HepG2 (cell line): ENCODE measurements around the gene TJP1. TPM values are rescaled to one million over a fixed set of nuclear protein-coding genes. Genes with fewer than 3 reads are reported as not detected.

Experiments
- ATAC-seq: fragments of 200-7000 bp; cut with Tn5 transposase; 3 replicates; pipeline ENCODE4 v1.9.1; 2020; ENCODE audit warnings: mild to moderate bottlenecking, moderate library complexity
- BruUV-seq: library from RNA; stranded (reverse); fragments of 400-500 nt; replicated peaks from 2 replicates; lab custom pipeline; 2021; lab: Mats Ljungman, UMichigan
- CTCF ChIA-PET: fragments of 300-600 bp; formaldehyde crosslinking; extraction: SDS; loops from one replicate; lab custom pipeline; 2021; ENCODE audit warnings: low total read pairs, inconsistent platforms, low intra/inter-chr PET ratio; lab: Yijun Ruan, JAX
- POLR2A ChIA-PET: fragments of 350-600 bp; sonication (Branson Sonifier 250); formaldehyde crosslinking; loops from one replicate; lab custom pipeline; 2020; ENCODE audit warnings: antibody characterized with exemption, inconsistent platforms; lab: Yijun Ruan, JAX
- DNase-seq: peaks from one replicate; pipeline ENCODE4 v3.0.0-alpha.2; 2015; ENCODE audit warnings: low spot score
- FAIRE-seq: peaks from 3 replicates; lab custom pipeline; 2011; peaks lifted over from hg19 to GRCh38; lab: Jason Lieb, UNC
- H2AFZ ChIP-seq: one replicate; pipeline ENCODE4 v1.6.1; 2011; ENCODE audit warnings: low read length, inconsistent platforms
- H3K27ac ChIP-seq: fragments of 300-600 bp; 3 replicates; pipeline ENCODE4 v1.8.0; 2011; ENCODE audit warnings: mixed run types, mild to moderate bottlenecking, mixed read lengths, low read length, inconsistent platforms; ENCODE audit not compliant: insufficient read depth; ENCODE audit errors: extremely low read length
- H3K27me3 ChIP-seq, 2 experiments: fragments of 200-600 bp in 1 of 2; 2 replicates in 1 of 2; 3 replicates in 1 of 2; pipeline versions ENCODE4 v1.6.0 to v1.8.0; 2011; ENCODE audit warnings: low read length in 2 of 2, mild to moderate bottlenecking in 2 of 2, moderate library complexity in 2 of 2, inconsistent platforms in 1 of 2; ENCODE audit not compliant: insufficient read depth in 2 of 2, control insufficient read depth in 1 of 2
- H3K36me3 ChIP-seq, 2 experiments: fragments of 200-600 bp in 1 of 2; replicated peaks in 1 of 2; 2 replicates in 1 of 2; 3 replicates in 1 of 2; pipeline versions ENCODE4 v1.5.1 to v1.8.0; 2011; ENCODE audit warnings: low read length in 2 of 2, inconsistent platforms in 1 of 2; ENCODE audit not compliant: insufficient read depth in 2 of 2, control insufficient read depth in 1 of 2
- H3K4me1 ChIP-seq: 2 replicates; pipeline ENCODE4 v1.5.1; 2012; ENCODE audit warnings: low read length, inconsistent platforms; ENCODE audit not compliant: insufficient read depth
- H3K4me2 ChIP-seq: 2 replicates; pipeline ENCODE4 v1.6.0; 2011; ENCODE audit warnings: low read depth, low read length, inconsistent platforms
- H3K4me3 ChIP-seq, 3 experiments: fragments of 200-600 bp in 1 of 3; sonication (generic), shearing (Covaris generic) in 1 of 3; replicated peaks in 1 of 3; 2 replicates each; pipeline ENCODE4 v1.5.1; 2011 to 2016; ENCODE audit warnings: low read length in 3 of 3, inconsistent platforms in 2 of 3, low read depth in 2 of 3, mild to moderate bottlenecking in 2 of 3, control low read depth in 1 of 3, mixed read lengths in 1 of 3; ENCODE audit not compliant: insufficient read depth in 1 of 3
- H3K79me2 ChIP-seq: one replicate; pipeline ENCODE4 v1.6.1; 2011; ENCODE audit warnings: low read length, inconsistent platforms; ENCODE audit not compliant: insufficient read depth
- H3K9ac ChIP-seq: 2 replicates; pipeline ENCODE4 v1.6.0; 2011; ENCODE audit warnings: mild to moderate bottlenecking, low read depth, low read length, inconsistent platforms; ENCODE audit not compliant: insufficient read depth
- H3K9me3 ChIP-seq: 2 replicates; pipeline ENCODE4 v1.5.1; 2012; ENCODE audit warnings: mild to moderate bottlenecking, low read length
- H4K20me1 ChIP-seq: 2 replicates; pipeline ENCODE4 v1.6.0; 2011; ENCODE audit warnings: inconsistent platforms, mild to moderate bottlenecking, low read length, moderate library complexity; ENCODE audit not compliant: insufficient read depth
- ASH2L ChIP-seq: fragments of 300-600, 200-600 bp; sonication (generic); IDR thresholded peaks from 2 replicates; pipeline ENCODE4 v1.7.0; 2017; ENCODE audit warnings: low read depth, mild to moderate bottlenecking, moderate library complexity, mixed read lengths, low read length; ENCODE audit not compliant: insufficient read length
- CEBPZ ChIP-seq: IDR thresholded peaks from 2 replicates; pipeline ENCODE4 v1.6.1; 2012; ENCODE audit warnings: low read length, improper control_type of control experiment
- FOXA1 ChIP-seq, 2 experiments: fragments of 450-650 bp in 1 of 2; sonication (generic) in 1 of 2; formaldehyde crosslinking in 1 of 2; IDR thresholded peaks; 2 replicates each; pipeline versions ENCODE4 v1.4.0 to v1.6.1; 2016 to 2020; ENCODE audit warnings: missing genetic modification reagents in 1 of 2
- HNRNPL ChIP-seq: fragments of 200-400 bp; formaldehyde crosslinking; IDR thresholded peaks from 2 replicates; pipeline ENCODE4 v1.6.1; 2017; ENCODE audit warnings: mild to moderate bottlenecking, low read depth, low read length
- IRF2 ChIP-seq: IDR thresholded peaks from 2 replicates; pipeline ENCODE4 v1.6.1; 2018; ENCODE audit warnings: missing genetic modification reagents, missing compliant biosample characterization
- ISL2 ChIP-seq: sonication (generic); formaldehyde crosslinking; IDR thresholded peaks from 2 replicates; pipeline ENCODE4 v1.5.0; 2020; ENCODE audit warnings: missing genetic modification reagents
- MIXL1 ChIP-seq: IDR thresholded peaks from 2 replicates; pipeline ENCODE4 v1.6.1; 2016
- MYC ChIP-seq: sonication (generic); formaldehyde crosslinking; IDR thresholded peaks from 2 replicates; pipeline ENCODE4 v1.9.0; 2021; ENCODE audit warnings: missing genetic modification reagents, borderline replicate concordance
- PHF5A ChIP-seq: IDR thresholded peaks from one replicate; pipeline ENCODE4 v1.6.1; 2018; ENCODE audit warnings: low read depth, missing genetic modification reagents; ENCODE audit not compliant: unreplicated experiment
- RXRA ChIP-seq: sonication (generic); formaldehyde crosslinking; IDR thresholded peaks from 2 replicates; pipeline ENCODE4 v1.5.1; 2020; ENCODE audit warnings: missing genetic modification reagents
- STAG1 ChIP-seq: sonication (generic); formaldehyde crosslinking; IDR thresholded peaks from 2 replicates; pipeline ENCODE4 v1.4.0; 2020; ENCODE audit warnings: missing genetic modification reagents
- ZFY ChIP-seq: sonication (generic); formaldehyde crosslinking; IDR thresholded peaks from 2 replicates; pipeline ENCODE4 v1.4.0; 2020; ENCODE audit warnings: missing genetic modification reagents
- ZMYM4 ChIP-seq: sonication (generic); formaldehyde crosslinking; IDR thresholded peaks from 2 replicates; pipeline ENCODE4 v1.8.1; 2023; ENCODE audit warnings: mild to moderate bottlenecking, missing genetic modification reagents
- ZNF264 ChIP-seq: sonication (generic); formaldehyde crosslinking; IDR thresholded peaks from 2 replicates; pipeline ENCODE4 v1.4.0; 2020; ENCODE audit warnings: missing genetic modification reagents
- ZNF652 ChIP-seq: IDR thresholded peaks from 2 replicates; pipeline ENCODE4 v1.6.1; 2016; ENCODE audit warnings: low read depth, borderline replicate concordance
- ZNF674 ChIP-seq: sonication (generic); formaldehyde crosslinking; IDR thresholded peaks from 2 replicates; pipeline ENCODE4 v1.5.0; 2020; ENCODE audit warnings: low read depth, mild to moderate bottlenecking, missing genetic modification reagents
- ZNF773 ChIP-seq: sonication (generic); formaldehyde crosslinking; IDR thresholded peaks from 2 replicates; pipeline ENCODE4 v1.4.0; 2020; ENCODE audit warnings: missing genetic modification reagents, borderline replicate concordance
- WGBS: methylation state at CpG from one replicate; pipeline ENCODE4 v1.1.6; 2017; ENCODE audit warnings: low lambda C conversion rate; 5-methylcytosine and 5-hydroxymethylcytosine counted together
- in situ Hi-C: cut with HindIII; loops from 2 replicates; pipeline ENCODE4 v1.10.0; 2017; ENCODE audit warnings: low pct_unique_long_range_greater_than_20kb; ENCODE audit not compliant: extremely low pct_ligation_motif_present
- intact Hi-C: fragments of 100-400 bp; cut with micrococcal nuclease; formaldehyde crosslinking; loops from one replicate; pipeline ENCODE4 v1.10.0; 2022; ENCODE audit not compliant: unreplicated experiment
- polyA plus RNA-seq, 8 experiments: library from polyadenylated mRNA; depleted of rRNA in 3 of 8; stranded (reverse) in 7 of 8; unstranded in 1 of 8; fragments of >200 nt; fragmentation: Illumina TruSeq in 4 of 8; extraction: Trizol in 4 of 8; gene quantifications; 2 replicates each; pipeline versions ENCODE4 v1.2.1 to v1.2.3, GENCODE V29; 2011 to 2016; ENCODE audit warnings: low read depth in 4 of 8, missing spikeins in 1 of 8, mixed read lengths in 1 of 8; ENCODE audit not compliant: insufficient read depth in 1 of 8
- total RNA-seq, 5 experiments: library from RNA; depleted of rRNA; stranded (reverse); fragments of >200 nt; fragmentation: Illumina TruSeq; extraction: Trizol; gene quantifications; 2 replicates each; pipeline ENCODE4 v1.2.3, GENCODE V29; 2016; ENCODE audit warnings: low read depth in 1 of 5
- TF ChIP-seq, protein P1 (sequence below): sonication (generic); formaldehyde crosslinking; IDR thresholded peaks from 2 replicates; pipeline ENCODE4 v1.5.0; 2020; ENCODE audit warnings: mild to moderate bottlenecking, missing genetic modification reagents

Gene TJP1
- total and polyA plus RNA-seq, 2 of the 13 experiments (the other 11 are each of a cell fraction or from before 2014, with no cell fraction given), result 25.9 to 27.1 TPM

GRCh38 chr15:29822684-29823459, 604 bp upstream of the TJP1 start (continued):
- TF ChIP-seq MYC (peak; percentile 32), MIXL1 (CRISPR knock-in tag) (0 out of 2 replicates have a peak, but pooled peaks have one; percentile 11), HNRNPL (0 out of 2 replicates have a peak, but pooled peaks have one; percentile 15), STAG1 (CRISPR knock-in tag) (no peak), ASH2L (peak; percentile 69), FOXA1 (IDR thresholded peaks at IDR 0.05) (no peak), FOXA1 (CRISPR knock-in tag; IDR thresholded peaks at IDR 0.05) (peak; percentile 68), PHF5A (CRISPR knock-in tag) (no peak), ZNF264 (peak; percentile 57; the same call in 1 of the 2 replicates), ZNF652 (CRISPR knock-in tag) (peak; percentile 53; the same call in 1 of the 2 replicates), RXRA (CRISPR knock-in tag) (no peak)

DNA sequence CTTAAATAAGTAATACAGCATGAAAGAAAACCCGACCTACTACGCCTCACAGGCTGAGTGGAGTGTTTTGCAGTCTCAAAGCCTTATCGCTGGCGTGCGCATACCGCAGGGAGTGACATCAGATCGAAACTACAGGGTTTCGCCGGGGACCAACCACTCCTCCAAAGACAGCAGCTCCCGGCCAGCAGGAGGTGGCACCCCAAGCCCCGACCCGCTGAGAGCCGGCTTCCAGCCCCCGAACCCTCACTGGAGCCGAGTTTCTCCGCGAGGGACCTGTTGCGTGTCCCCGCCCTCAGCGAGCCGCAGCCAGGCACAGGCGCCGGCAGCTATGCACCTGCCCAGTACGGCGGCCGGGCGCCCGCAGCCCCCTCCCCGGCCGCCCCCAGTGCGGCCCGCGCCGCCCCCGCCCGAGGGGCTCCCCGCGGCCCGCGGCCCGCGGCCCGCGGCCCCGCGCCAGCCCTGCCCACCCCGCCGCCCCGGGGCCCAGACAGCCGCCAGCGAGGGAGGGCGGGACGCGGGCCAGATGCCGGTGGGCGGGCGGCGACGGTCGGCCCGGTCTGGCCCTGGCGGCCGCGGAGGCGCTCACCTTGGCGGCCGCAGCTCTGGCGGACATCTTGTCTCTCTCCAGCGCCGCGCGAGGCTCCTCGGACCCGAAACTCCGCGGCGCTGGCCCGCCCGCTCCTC, 710 bp downstream of the TJP1 start:
- Histone ChIP-seq H3K79me2 (peaks cover 46% of the 10 kb centered on the region), H3K9me3 (no peaks in the 10 kb centered on the region), H2AFZ (no peak overlapping the region), H4K20me1 (peaks cover 21% of the 10 kb centered on the region; the same call in 1 of the 2 replicates), H3K27me3 (peaks cover 0 to 1% of the 10 kb centered on the region in 2 experiments; a peak in 1 of 5 replicates), H3K4me1 (peaks cover 37% of the 10 kb centered on the region), H3K27ac (peak overlapping the region; percentile 98), H3K9ac (peak overlapping the region; percentile 97), H3K4me3 (peak overlapping the region; percentile 84 to 90 (median 87)), H3K4me2 (peak overlapping the region; percentile 81), H3K36me3 (no peaks in the 10 kb centered on the region)
- CTCF ChIA-PET, result no interaction called here
- ATAC-seq (peak; percentile 73), FAIRE-seq (peak; percentile 28), DNase-seq (peak; percentile 74)
- no TSS peak for BruUV-seq
- 0% methylated on average over 2 of the region's 79 CpGs for WGBS
- POLR2A ChIA-PET, result interaction anchor here (3.1 kb wide), 1 partner anchor 104 kb away, joined by 11 read pairs; no protein-coding TSS in a partner anchor
- intact Hi-C loops (loop anchor here (5.0 to 10.0 kb wide), 2 partner anchors 106 to 157 kb away; no protein-coding TSS in a partner anchor), in situ Hi-C loops (no loop called here)
- TF ChIP-seq, protein P1, sequence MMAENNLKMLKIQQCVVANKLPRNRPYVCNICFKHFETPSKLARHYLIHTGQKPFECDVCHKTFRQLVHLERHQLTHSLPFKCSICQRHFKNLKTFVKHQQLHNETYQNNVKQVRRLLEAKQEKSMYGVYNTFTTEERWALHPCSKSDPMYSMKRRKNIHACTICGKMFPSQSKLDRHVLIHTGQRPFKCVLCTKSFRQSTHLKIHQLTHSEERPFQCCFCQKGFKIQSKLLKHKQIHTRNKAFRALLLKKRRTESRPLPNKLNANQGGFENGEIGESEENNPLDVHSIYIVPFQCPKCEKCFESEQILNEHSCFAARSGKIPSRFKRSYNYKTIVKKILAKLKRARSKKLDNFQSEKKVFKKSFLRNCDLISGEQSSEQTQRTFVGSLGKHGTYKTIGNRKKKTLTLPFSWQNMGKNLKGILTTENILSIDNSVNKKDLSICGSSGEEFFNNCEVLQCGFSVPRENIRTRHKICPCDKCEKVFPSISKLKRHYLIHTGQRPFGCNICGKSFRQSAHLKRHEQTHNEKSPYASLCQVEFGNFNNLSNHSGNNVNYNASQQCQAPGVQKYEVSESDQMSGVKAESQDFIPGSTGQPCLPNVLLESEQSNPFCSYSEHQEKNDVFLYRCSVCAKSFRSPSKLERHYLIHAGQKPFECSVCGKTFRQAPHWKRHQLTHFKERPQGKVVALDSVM (CRISPR knock-in tag), result no peak
- TF ChIP-seq IRF2 (CRISPR knock-in tag), result no peak
- TF ChIP-seq ZNF674, result no peak
- TF ChIP-seq MIXL1 (CRISPR knock-in tag), result no peak
- no peak for TF ChIP-seq CEBPZ
- no peak for TF ChIP-seq ZNF773
- TF ChIP-seq ZFY, result no peak
- no peak for TF ChIP-seq ZMYM4 (CRISPR knock-in tag)
- no peak for TF ChIP-seq ISL2 (CRISPR knock-in tag)
